Thymus (tissue), 11 donors: ENCODE data around the gene INHBC. TPM values are rescaled to one million over a fixed set of nuclear protein-coding genes. Genes with fewer than 3 reads are reported as not detected.
"Not testable (repeated sequence)": the region's sequence is repeated elsewhere in the genome, so short reads cannot be mapped to it uniquely, and the experiment has no call there.

Experiments used
- DNase-seq, 9 donors: peaks; one replicate each; pipeline ENCODE4 v3.0.0-alpha.2; 2013; ENCODE audit warnings: low spot score in 9 of 9, low read depth in 6 of 9, missing footprints in 1 of 9
- H3K27ac ChIP-seq, 2 donors: one replicate each; pipeline ENCODE4 v1.5.1; 2013; ENCODE audit warnings: control low read depth in 1 of 2, low read depth in 1 of 2, low read length in 1 of 2, mild to moderate bottlenecking in 1 of 2, moderate library complexity in 1 of 2
- H3K27me3 ChIP-seq, 2 donors: one replicate each; pipeline ENCODE4 v1.5.1; 2013; ENCODE audit warnings: low read length in 1 of 2; ENCODE audit not compliant: control insufficient read depth in 2 of 2, insufficient read depth in 1 of 2
- H3K36me3 ChIP-seq, 2 donors: one replicate each; pipeline ENCODE4 v1.5.1; 2013; ENCODE audit warnings: low read length in 1 of 2, mild to moderate bottlenecking in 1 of 2, moderate library complexity in 1 of 2; ENCODE audit not compliant: control insufficient read depth in 2 of 2, insufficient read depth in 2 of 2
- H3K4me1 ChIP-seq, 2 donors: one replicate each; pipeline ENCODE4 v1.5.1; 2013; ENCODE audit warnings: low read length in 2 of 2; ENCODE audit not compliant: control insufficient read depth in 2 of 2, insufficient read depth in 2 of 2
- H3K4me3 ChIP-seq, 2 donors: one replicate each; pipeline ENCODE4 v1.5.1; 2013; ENCODE audit warnings: low read length in 2 of 2, control low read depth in 1 of 2, mild to moderate bottlenecking in 1 of 2
- H3K9me3 ChIP-seq, 2 donors: one replicate each; pipeline ENCODE4 v1.5.1; 2013; ENCODE audit warnings: low read length in 1 of 2, mild to moderate bottlenecking in 1 of 2; ENCODE audit not compliant: control insufficient read depth in 2 of 2, insufficient read depth in 1 of 2
- WGBS: extraction: QIAGEN DNeasy Blood & Tissue Kit; methylation state at CpG from one replicate; pipeline ENCODE4 v1.1.7; 2013; 5-methylcytosine and 5-hydroxymethylcytosine counted together
- polyA plus RNA-seq: library from polyadenylated mRNA; stranded (reverse); fragments of 200-250 nt; gene quantifications from one replicate; pipeline ENCODE4 v1.2.3, GENCODE V29; 2013
- total RNA-seq: library from RNA; stranded (reverse); fragments of 120-200 nt; gene quantifications from one replicate; pipeline ENCODE4 v1.2.4, GENCODE V29; 2013
- donor health status: healthy.

Gene INHBC
- total and polyA plus RNA-seq, 2 donors: 0.05 TPM; not detected in 1

DNA sequence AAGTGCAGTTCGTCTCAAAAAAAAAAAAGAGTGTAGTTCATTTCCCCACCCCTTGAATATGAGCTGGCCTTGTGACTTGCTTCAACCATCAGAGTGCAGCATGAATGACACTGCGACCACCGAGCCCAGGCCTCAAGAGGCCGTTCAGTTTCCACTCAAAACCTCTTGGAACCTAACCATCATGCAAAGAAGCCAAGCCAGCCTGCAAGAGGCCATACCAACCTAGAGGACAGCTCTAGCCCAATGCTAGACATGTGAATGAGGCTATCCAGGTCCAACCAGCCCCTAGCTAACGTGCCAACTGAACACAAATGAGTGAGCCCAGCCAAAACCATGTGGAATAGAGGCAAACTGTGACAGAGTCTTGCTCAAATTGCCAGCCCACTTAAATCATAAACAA is 33.4 kb upstream of the INHBC start:
- 95% methylated on average over 5 of the region's 5 CpGs for WGBS
- H3K27ac ChIP-seq: no peak overlapping the region
- H3K9me3 ChIP-seq: no peaks in the 10 kb centered on the region
- no peaks in the 10 kb centered on the region for H3K27me3 ChIP-seq
- no peak overlapping the region for H3K4me3 ChIP-seq
- no peaks in the 10 kb centered on the region for H3K4me1 ChIP-seq
- no peak for DNase-seq
- no peaks in the 10 kb centered on the region for H3K36me3 ChIP-seq

DNA sequence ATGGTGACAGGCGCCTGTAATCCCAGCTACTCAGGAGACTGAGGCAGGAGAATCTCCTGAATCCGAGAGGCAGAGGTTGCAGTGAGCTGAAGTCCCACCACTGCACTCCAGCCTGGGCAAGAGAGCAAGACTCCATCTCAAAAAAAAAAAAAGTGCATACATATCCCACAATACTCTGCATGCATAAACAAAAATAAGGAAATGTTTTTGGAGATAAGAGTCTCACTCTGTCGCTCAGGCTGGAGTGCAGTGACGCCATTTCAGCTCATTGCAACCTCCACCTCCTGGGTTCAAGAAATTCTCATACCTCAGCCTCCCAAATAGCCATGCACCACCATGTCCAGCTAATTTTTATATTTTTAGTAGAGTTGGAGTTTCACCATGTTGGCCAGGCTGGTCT is 32.4 kb upstream of the INHBC start:
- not testable (repeated sequence) for H3K4me1 ChIP-seq, H3K36me3 ChIP-seq, DNase-seq, H3K27ac ChIP-seq, H3K4me3 ChIP-seq, H3K27me3 ChIP-seq, H3K9me3 ChIP-seq
- WGBS: 98% methylated on average over 4 of the region's 4 CpGs

DNA sequence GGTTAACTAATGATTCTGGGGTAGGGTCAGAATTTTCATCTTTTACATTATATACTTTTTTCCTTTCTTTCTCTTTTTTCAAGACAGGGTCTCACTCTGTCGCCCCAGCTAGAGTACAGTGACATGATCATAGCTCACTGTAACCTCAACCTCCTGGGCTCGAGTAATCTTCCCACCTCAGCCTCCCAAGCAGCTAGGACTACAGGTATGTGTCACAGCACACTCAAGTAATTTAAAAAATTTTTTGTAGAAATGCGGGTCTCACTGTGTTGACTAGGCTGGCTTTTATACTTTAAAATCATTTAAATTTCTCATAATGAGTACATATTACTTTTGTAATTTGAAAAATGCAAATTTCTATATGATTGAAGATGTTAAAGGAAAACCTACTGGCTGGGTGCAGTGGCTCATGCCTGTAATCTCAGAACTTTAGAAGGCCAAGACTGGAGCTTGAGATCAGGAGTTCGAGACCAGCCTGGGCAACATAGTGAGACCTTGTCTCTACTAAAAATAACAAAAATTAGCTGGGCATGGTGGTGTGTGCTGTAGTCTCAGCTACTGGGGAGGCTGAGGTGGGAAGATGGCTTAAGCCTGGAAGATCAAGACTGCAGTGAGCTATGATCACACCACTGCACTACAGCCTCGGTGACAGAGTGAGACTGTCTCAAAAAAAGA is 29.5 kb upstream of the INHBC start:
- no peak for DNase-seq
- H3K27ac ChIP-seq: no peak overlapping the region
- no peaks in the 10 kb centered on the region for H3K4me1 ChIP-seq
- no peaks in the 10 kb centered on the region for H3K27me3 ChIP-seq
- H3K9me3 ChIP-seq: no peaks in the 10 kb centered on the region
- H3K4me3 ChIP-seq: no peak overlapping the region
- WGBS: 97% methylated on average over 5 of the region's 5 CpGs
- peaks cover 0 to 8% of the 10 kb centered on the region in 2 donors for H3K36me3 ChIP-seq

DNA sequence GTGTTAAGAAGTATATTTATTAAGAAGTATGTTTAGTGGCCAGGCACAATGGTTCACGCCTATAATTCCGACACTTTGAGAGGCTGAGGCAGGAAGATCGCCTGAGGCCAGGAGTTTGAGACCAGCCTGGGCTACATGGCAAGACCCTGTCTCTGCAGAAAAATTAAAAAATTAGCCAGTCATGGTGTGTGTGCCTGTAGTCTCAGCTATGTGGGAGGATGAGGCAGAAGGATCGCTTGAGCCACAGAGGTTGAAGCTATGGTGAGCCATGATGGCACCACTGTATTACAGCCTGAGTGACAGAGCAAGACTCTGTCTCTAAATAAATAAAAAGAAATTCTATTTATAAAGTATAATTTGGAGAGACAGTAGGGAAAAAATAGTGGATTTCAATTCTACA is 24.1 kb upstream of the INHBC start:
- Histone ChIP-seq H3K36me3 (peaks cover 0 to 8% of the 10 kb centered on the region in 2 donors), H3K4me1 (no peaks in the 10 kb centered on the region), H3K9me3 (no peaks in the 10 kb centered on the region), H3K27me3 (no peaks in the 10 kb centered on the region), H3K27ac (no peak overlapping the region), H3K4me3 (no peak overlapping the region)
- no peak for DNase-seq
- 99% methylated on average over 4 of the region's 4 CpGs for WGBS

DNA sequence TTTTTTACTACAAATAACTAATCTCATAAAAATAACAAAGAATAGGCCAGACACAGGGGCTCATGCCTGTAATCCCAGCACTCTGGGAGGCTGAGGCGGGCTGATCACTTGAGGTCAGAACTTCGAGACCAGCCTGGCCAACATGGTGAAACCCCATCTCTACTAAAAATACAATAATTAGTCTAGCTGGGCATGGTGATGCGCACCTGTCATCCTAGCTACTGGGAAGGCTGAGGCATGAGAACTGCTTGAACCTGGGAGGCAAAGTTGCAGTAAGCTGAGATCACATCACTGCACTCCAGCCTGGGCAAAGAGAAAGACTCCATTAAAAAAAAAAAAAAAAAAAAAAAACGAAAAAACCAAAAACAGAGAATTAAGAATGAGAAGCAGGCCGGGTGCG is 20.4 kb upstream of the INHBC start:
- H3K4me1 ChIP-seq, DNase-seq, H3K4me3 ChIP-seq, H3K36me3 ChIP-seq, H3K27me3 ChIP-seq, H3K9me3 ChIP-seq, H3K27ac ChIP-seq: not testable (repeated sequence)
- WGBS: 97% methylated on average over 6 of the region's 6 CpGs

DNA sequence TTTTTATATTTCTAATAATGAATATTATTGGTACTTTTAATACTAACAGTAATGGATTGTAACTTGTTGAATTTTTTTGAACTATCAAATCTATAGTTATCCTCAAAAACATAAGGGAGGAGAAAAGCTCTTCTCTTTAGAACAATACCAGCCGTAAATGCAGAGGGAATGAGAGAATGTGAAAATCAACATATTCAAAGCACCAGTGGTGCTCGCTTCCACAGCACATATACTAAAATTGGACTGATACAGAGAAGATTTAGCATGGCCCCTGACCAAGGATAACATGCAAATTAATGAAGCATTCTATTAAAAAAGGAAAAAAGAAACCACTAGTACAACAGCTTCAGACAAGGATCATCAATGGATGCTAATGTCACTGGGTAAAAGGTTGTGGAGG is 19.5 kb upstream of the INHBC start:
- DNase-seq: no peak
- no peaks in the 10 kb centered on the region for H3K9me3 ChIP-seq
- no peaks in the 10 kb centered on the region for H3K27me3 ChIP-seq
- WGBS: over 99% methylated on average over 2 of the region's 2 CpGs
- H3K27ac ChIP-seq: no peak overlapping the region
- H3K4me1 ChIP-seq: no peaks in the 10 kb centered on the region
- H3K4me3 ChIP-seq: no peak overlapping the region
- peaks cover 4 to 6% of the 10 kb centered on the region in 2 donors for H3K36me3 ChIP-seq

DNA sequence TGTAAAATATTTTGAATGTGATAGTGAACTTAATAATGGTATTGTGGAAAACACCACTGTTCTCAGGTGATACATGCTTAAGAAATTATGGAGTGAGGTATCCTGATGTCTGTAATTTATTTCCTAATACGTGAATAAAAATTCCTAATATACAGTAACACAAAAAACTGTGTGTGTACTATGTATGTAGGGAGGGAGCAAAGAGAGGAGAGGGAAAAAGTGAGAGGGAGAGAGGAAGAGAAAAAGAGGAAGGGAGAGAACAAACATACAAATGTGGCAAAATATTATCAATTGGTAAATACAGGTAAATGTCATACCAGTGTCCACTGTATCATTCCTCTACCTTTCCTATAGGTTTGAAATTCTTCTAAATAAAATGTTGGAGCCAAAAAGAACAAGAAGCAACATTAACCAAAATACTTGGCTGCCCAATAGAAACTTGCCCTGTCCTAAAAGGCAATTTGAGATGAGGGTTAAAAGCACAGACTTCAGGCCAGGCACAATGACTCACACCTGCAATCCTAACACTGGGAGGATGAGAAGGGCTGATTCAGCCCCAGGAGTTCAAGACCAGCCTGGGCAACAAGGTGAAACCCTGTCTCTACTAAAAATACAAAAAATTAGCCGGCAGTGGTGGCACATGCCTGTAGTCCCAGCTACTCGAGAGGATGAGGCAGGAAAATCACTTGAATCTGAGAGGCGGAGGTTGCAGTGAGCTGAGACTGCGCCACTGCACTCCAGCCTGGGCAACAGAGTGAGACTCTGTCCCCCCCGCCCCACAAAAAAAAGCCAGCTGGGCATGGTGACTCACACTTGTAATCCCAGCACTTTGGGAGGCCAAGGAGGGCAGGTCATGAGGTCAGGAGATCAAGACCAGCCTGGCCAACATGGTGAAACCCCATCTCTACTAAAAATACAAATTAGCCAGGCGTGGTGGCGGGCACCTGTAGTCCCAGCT is 18.3 kb upstream of the INHBC start:
- no peaks in the 10 kb centered on the region for H3K4me1 ChIP-seq
- H3K36me3 ChIP-seq: peaks cover 8 to 12% of the 10 kb centered on the region in 2 donors
- H3K27ac ChIP-seq: no peak overlapping the region
- H3K9me3 ChIP-seq: no peaks in the 10 kb centered on the region
- no peaks in the 10 kb centered on the region for H3K27me3 ChIP-seq
- 97% methylated on average over 8 of the region's 8 CpGs for WGBS
- no peak for DNase-seq
- H3K4me3 ChIP-seq: no peak overlapping the region

DNA sequence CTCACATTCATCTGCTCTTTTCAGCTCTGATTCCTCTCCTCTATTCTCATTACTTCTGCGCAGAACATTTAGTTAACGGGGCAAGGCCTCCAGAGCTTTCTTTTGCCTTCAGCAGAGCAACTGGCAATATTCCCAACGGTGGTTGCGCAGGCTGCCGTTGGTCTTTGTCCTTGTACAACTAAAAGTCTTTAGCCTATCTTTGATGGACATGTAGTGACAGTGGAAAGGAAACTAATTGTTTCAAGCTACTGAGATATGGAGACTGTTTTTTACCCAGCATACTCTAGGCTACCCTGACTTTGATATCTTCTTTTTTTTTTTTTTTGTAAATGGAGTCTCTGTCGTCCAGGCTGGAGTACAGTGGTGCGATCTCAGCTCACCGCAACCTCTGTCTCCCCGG is 16.3 kb upstream of the INHBC start:
- H3K9me3 ChIP-seq: no peaks in the 10 kb centered on the region
- H3K36me3 ChIP-seq: peaks cover 13 to 24% of the 10 kb centered on the region in 2 donors
- DNase-seq: no peak
- H3K4me3 ChIP-seq: no peak overlapping the region
- 96% methylated on average over 9 of the region's 9 CpGs for WGBS
- H3K27me3 ChIP-seq: no peaks in the 10 kb centered on the region
- no peak overlapping the region for H3K27ac ChIP-seq
- no peaks in the 10 kb centered on the region for H3K4me1 ChIP-seq

DNA sequence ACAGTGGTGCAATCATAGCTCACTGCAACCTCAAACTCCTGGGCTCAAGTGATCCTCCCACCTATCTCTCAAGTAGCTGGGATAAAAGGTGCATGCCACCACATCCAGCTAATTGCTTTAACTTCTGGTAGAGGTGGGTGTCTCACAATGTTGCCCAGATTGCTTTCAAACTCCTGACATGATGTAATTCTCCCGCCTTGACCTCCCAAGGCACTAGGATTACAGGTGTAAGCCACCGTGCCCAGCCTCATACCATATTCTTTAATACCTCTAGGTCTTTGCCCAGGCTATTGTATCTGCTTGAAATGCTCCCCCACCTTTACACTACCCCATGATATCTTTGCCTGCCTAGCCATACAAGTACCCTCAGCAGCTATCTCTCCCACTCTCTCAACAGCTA is 15.1 kb upstream of the INHBC start:
- Histone ChIP-seq H3K27me3 (no peaks in the 10 kb centered on the region), H3K4me1 (no peaks in the 10 kb centered on the region), H3K36me3 (peaks cover 13 to 26% of the 10 kb centered on the region in 2 donors), H3K27ac (no peak overlapping the region), H3K4me3 (no peak overlapping the region), H3K9me3 (no peaks in the 10 kb centered on the region)
- DNase-seq: no peak
- WGBS: 100% methylated on average over 2 of the region's 2 CpGs
